Measurements from ENCODE around the gene METTL22.
"Not testable (repeated sequence)": the region's sequence is repeated elsewhere in the genome, so short reads cannot be mapped to it uniquely, and the experiment has no call there.

Gene METTL22

DNA sequence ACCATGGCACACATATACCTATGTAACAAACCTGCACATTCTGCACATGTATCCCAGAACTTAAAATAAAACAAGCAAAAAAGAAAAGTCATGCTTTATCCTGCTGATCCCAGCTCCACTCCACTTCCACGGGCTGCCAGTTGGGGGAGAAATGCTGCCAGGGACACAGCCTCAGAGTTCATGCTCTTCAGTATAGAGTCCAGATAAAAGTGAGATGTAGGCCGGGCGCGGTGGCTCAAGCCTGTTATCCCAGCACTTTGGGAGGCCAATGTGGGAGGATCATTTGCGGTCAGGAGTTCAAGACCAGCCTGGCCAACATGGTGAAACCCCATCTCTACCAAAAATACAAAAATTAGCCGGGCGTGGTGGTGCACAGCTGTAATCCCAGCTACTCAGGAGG is 30.5 kb downstream of the METTL22 start:
- not testable (repeated sequence) for H3K9me3 ChIP-seq (ENCODE audit: control insufficient read depth, low read length); H3K9ac ChIP-seq (ENCODE audit: low read length); H2BK15ac ChIP-seq (ENCODE audit: low read depth, poor library complexity, severe bottlenecking); H2BK12ac ChIP-seq (ENCODE audit: low read length in 2 of 2); H3K79me1 ChIP-seq (replicated peaks; ENCODE audit: low read length, poor library complexity, severe bottlenecking); H2BK120ac ChIP-seq (ENCODE audit: low read depth, low read length); H3K27ac ChIP-seq (ENCODE audit: low read length, poor library complexity, severe bottlenecking); H3K4me3 ChIP-seq (ENCODE audit: insufficient read depth in 1 of 2, low read depth in 1 of 2, low read length in 2 of 2); H3K18ac ChIP-seq (ENCODE audit: low read depth in 1 of 2, low read length in 2 of 2); H3K4ac ChIP-seq (ENCODE audit: low read depth in 1 of 2, low read length in 2 of 2); H4K8ac ChIP-seq (ENCODE audit: low read length); H2AFZ ChIP-seq (ENCODE audit: low read depth, low read length); H3K4me1 ChIP-seq (ENCODE audit: control insufficient read depth, insufficient read depth, low read depth, low read length); H2BK5ac ChIP-seq (ENCODE audit: low read depth, low read length, poor library complexity, severe bottlenecking); H4K91ac ChIP-seq (ENCODE audit: low read length); H3K23ac ChIP-seq (ENCODE audit: low read length in 2 of 2); H3K14ac ChIP-seq (ENCODE audit: low read length in 2 of 2); H2AK5ac ChIP-seq (ENCODE audit: low read length, severe bottlenecking); H3K4me2 ChIP-seq (ENCODE audit: low read length, poor library complexity, severe bottlenecking)
- peaks cover 18 to 20% of the 10 kb centered on the region in 2 experiments for H3K36me3 ChIP-seq (ENCODE audit: control insufficient read depth in 1 of 2, insufficient read depth in 2 of 2, low read depth in 1 of 2, low read length in 2 of 2)
- H3K27me3 ChIP-seq (ENCODE audit: control insufficient read depth in 1 of 2, insufficient read depth in 1 of 2, low read length in 2 of 2) = peaks cover 0 to 11% of the 10 kb centered on the region in 2 experiments
- 70% methylated on average over 6 of the region's 7 CpGs for WGBS
- peak; percentile 13 for DNase-seq

DNA sequence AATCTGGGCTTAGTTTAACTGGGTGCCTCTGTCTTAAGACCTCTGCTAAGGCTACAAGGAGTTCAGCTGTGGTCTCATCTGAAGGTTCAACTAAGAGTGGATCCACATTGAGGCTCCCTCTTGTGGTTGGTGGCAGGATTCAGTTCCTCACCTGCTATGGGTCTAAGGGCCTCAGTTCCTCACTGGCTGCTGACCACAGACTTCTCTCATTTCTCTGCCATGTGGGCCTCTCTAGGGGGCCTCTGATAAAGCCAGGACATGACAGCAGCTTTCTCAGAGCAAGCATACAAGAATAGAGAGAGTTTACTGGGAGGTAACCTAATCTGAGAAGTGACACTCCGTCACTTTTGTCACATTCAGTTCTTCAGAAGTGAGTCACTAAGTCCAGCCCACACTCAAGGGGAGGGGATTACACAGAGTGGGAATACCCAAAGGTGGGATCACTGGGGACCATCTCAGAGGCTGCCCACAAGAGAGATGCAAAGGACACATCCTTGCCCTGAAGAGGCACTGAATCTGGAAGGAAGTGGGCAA is 33.8 kb downstream of the METTL22 start:
- Histone ChIP-seq H3K9ac (ENCODE audit: low read length) (no peak overlapping the region), H3K18ac (ENCODE audit: low read depth in 1 of 2, low read length in 2 of 2) (no peak overlapping the region), H4K8ac (ENCODE audit: low read length) (no peak overlapping the region), H3K27ac (ENCODE audit: low read length, poor library complexity, severe bottlenecking) (no peak overlapping the region), H3K4ac (ENCODE audit: low read depth in 1 of 2, low read length in 2 of 2) (no peak overlapping the region), H3K79me1 (replicated peaks; ENCODE audit: low read length, poor library complexity, severe bottlenecking) (no peaks in the 10 kb centered on the region), H3K4me2 (ENCODE audit: low read length, poor library complexity, severe bottlenecking) (no peak overlapping the region), H3K9me3 (ENCODE audit: control insufficient read depth, low read length) (no peaks in the 10 kb centered on the region), H3K27me3 (ENCODE audit: control insufficient read depth in 1 of 2, insufficient read depth in 1 of 2, low read length in 2 of 2) (peaks cover 0 to 33% of the 10 kb centered on the region in 2 experiments), H2AFZ (ENCODE audit: low read depth, low read length) (no peak overlapping the region), H2BK15ac (ENCODE audit: low read depth, poor library complexity, severe bottlenecking) (no peak overlapping the region), H4K91ac (ENCODE audit: low read length) (no peak overlapping the region), H2BK12ac (ENCODE audit: low read length in 2 of 2) (no peak overlapping the region), H3K4me1 (ENCODE audit: control insufficient read depth, insufficient read depth, low read depth, low read length) (no peaks in the 10 kb centered on the region), H3K23ac (ENCODE audit: low read length in 2 of 2) (no peak overlapping the region), H3K36me3 (ENCODE audit: control insufficient read depth in 1 of 2, insufficient read depth in 2 of 2, low read depth in 1 of 2, low read length in 2 of 2) (no peaks in the 10 kb centered on the region), H2BK5ac (ENCODE audit: low read depth, low read length, poor library complexity, severe bottlenecking) (no peak overlapping the region), H2AK5ac (ENCODE audit: low read length, severe bottlenecking) (no peak overlapping the region), H3K14ac (ENCODE audit: low read length in 2 of 2) (no peak overlapping the region), H3K4me3 (ENCODE audit: insufficient read depth in 1 of 2, low read depth in 1 of 2, low read length in 2 of 2) (no peak overlapping the region), H2BK120ac (ENCODE audit: low read depth, low read length) (no peak overlapping the region)
- DNase-seq = peak; percentile 11
- whole genome bisulfite sequencing = 94% methylated on average over 1 of the region's 1 CpG

DNA sequence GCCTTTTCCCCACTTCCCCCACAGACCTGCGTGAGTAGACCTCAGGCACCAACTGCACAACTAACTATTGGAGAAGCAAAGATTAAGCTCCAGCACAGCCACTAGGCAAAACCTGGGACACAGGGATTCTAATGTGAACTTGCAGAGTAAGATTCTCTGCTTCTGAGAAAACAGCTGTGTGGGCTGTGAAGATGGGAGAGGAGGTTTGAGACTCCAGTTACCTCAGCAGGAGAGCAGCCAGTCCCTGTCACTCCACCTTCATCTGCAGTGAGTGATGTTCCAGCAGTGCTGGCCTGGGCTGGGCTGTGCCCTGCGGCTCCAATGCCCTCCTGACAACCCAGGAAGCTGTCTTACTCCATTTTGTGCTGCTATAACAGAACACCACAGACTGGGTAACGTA is 34.9 kb downstream of the METTL22 start:
- Histone ChIP-seq H3K79me1 (replicated peaks; ENCODE audit: low read length, poor library complexity, severe bottlenecking) (no peaks in the 10 kb centered on the region), H3K27ac (ENCODE audit: low read length, poor library complexity, severe bottlenecking) (no peak overlapping the region), H2BK15ac (ENCODE audit: low read depth, poor library complexity, severe bottlenecking) (no peak overlapping the region), H2AK5ac (ENCODE audit: low read length, severe bottlenecking) (no peak overlapping the region), H2BK5ac (ENCODE audit: low read depth, low read length, poor library complexity, severe bottlenecking) (no peak overlapping the region), H3K36me3 (ENCODE audit: control insufficient read depth in 1 of 2, insufficient read depth in 2 of 2, low read depth in 1 of 2, low read length in 2 of 2) (no peaks in the 10 kb centered on the region), H3K14ac (ENCODE audit: low read length in 2 of 2) (no peak overlapping the region), H3K9me3 (ENCODE audit: control insufficient read depth, low read length) (no peaks in the 10 kb centered on the region), H3K4ac (ENCODE audit: low read depth in 1 of 2, low read length in 2 of 2) (no peak overlapping the region), H3K23ac (ENCODE audit: low read length in 2 of 2) (no peak overlapping the region), H2AFZ (ENCODE audit: low read depth, low read length) (no peak overlapping the region), H3K4me1 (ENCODE audit: control insufficient read depth, insufficient read depth, low read depth, low read length) (peaks cover 2% of the 10 kb centered on the region), H4K8ac (ENCODE audit: low read length) (no peak overlapping the region), H3K4me3 (ENCODE audit: insufficient read depth in 1 of 2, low read depth in 1 of 2, low read length in 2 of 2) (no peak overlapping the region), H2BK12ac (ENCODE audit: low read length in 2 of 2) (no peak overlapping the region), H4K91ac (ENCODE audit: low read length) (no peak overlapping the region), H2BK120ac (ENCODE audit: low read depth, low read length) (no peak overlapping the region), H3K4me2 (ENCODE audit: low read length, poor library complexity, severe bottlenecking) (no peak overlapping the region), H3K18ac (ENCODE audit: low read depth in 1 of 2, low read length in 2 of 2) (no peak overlapping the region), H3K9ac (ENCODE audit: low read length) (no peak overlapping the region), H3K27me3 (ENCODE audit: control insufficient read depth in 1 of 2, insufficient read depth in 1 of 2, low read length in 2 of 2) (peaks cover 0 to 33% of the 10 kb centered on the region in 2 experiments)
- WGBS = 66% methylated on average over 2 of the region's 3 CpGs
- DNase-seq = no peak

DNA sequence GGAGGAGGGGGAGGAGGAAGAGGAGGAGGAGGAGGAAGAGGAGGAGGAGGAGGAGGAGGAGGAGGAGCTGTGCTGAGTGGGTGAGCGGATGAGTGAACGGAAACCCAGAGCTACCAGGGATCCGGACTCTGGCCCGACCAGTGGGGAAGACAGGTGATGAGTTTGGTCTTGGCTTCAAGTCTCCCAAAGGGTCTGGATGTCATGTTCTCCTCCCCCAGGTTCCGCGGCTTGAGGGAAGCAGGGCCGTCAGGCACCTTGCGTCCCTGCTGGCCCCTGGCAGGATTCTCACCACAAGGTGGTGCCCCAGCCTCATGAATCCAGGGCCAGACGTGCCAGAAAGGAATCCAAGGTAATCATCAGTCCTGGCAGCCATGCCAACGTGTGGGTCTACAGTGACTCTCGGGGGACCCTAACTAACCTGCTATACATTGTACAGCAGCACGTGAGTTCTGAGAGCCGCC is 39.4 kb downstream of the METTL22 start:
- no peak overlapping the region for H3K27ac ChIP-seq (ENCODE audit: low read length, poor library complexity, severe bottlenecking)
- H3K14ac ChIP-seq (ENCODE audit: low read length in 2 of 2) = no peak overlapping the region
- H3K9ac ChIP-seq (ENCODE audit: low read length) = no peak overlapping the region
- H3K36me3 ChIP-seq (ENCODE audit: control insufficient read depth in 1 of 2, insufficient read depth in 2 of 2, low read depth in 1 of 2, low read length in 2 of 2) = no peaks in the 10 kb centered on the region
- WGBS = 12% methylated on average over 13 of the region's 13 CpGs
- H3K27me3 ChIP-seq (ENCODE audit: control insufficient read depth in 1 of 2, insufficient read depth in 1 of 2, low read length in 2 of 2) = peaks cover 0 to 33% of the 10 kb centered on the region in 2 experiments
- peak; percentile 62 for DNase-seq
- no peak overlapping the region for H2AK5ac ChIP-seq (ENCODE audit: low read length, severe bottlenecking)
- no peak overlapping the region for H2BK15ac ChIP-seq (ENCODE audit: low read depth, poor library complexity, severe bottlenecking)
- no peak overlapping the region for H3K4me3 ChIP-seq (ENCODE audit: insufficient read depth in 1 of 2, low read depth in 1 of 2, low read length in 2 of 2)
- H3K4me1 ChIP-seq (ENCODE audit: control insufficient read depth, insufficient read depth, low read depth, low read length) = peaks cover 2% of the 10 kb centered on the region
- H2BK12ac ChIP-seq (ENCODE audit: low read length in 2 of 2) = no peak overlapping the region
- no peak overlapping the region for H4K91ac ChIP-seq (ENCODE audit: low read length)
- no peak overlapping the region for H2AFZ ChIP-seq (ENCODE audit: low read depth, low read length)
- no peak overlapping the region for H4K8ac ChIP-seq (ENCODE audit: low read length)
- no peaks in the 10 kb centered on the region for H3K79me1 ChIP-seq (replicated peaks; ENCODE audit: low read length, poor library complexity, severe bottlenecking)
- no peak overlapping the region for H2BK5ac ChIP-seq (ENCODE audit: low read depth, low read length, poor library complexity, severe bottlenecking)
- no peaks in the 10 kb centered on the region for H3K9me3 ChIP-seq (ENCODE audit: control insufficient read depth, low read length)
- H3K18ac ChIP-seq (ENCODE audit: low read depth in 1 of 2, low read length in 2 of 2) = no peak overlapping the region
- no peak overlapping the region for H3K23ac ChIP-seq (ENCODE audit: low read length in 2 of 2)
- H3K4me2 ChIP-seq (ENCODE audit: low read length, poor library complexity, severe bottlenecking) = peak overlapping the region; percentile 65
- H2BK120ac ChIP-seq (ENCODE audit: low read depth, low read length) = no peak overlapping the region
- H3K4ac ChIP-seq (ENCODE audit: low read depth in 1 of 2, low read length in 2 of 2) = no peak overlapping the region
